ENCODE measurements around the gene KRTAP4-6.
"Not testable (repeated sequence)": the region's sequence is repeated elsewhere in the genome, so short reads cannot be mapped to it uniquely, and the experiment has no call there.

Gene KRTAP4-6

DNA sequence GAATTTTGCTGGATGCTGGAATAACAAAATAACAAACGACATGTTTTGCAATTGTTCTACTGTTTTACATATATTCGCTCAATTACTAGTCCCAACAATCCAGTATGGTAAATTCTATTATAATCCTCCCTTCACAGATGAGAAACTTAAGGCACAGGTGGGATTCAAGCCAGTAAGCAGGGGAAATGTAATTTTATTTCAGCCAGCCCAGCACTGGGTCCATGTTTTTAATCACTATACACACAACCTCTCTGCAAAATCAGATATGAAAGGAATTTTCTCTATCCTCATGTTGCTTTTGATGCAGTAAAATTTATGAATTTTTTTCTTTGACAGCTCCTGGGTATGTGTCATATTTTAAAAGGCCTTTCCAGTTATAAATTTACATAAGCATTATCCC is 4.9 kb upstream of the KRTAP4-6 start:
- DNase-seq, result no peak

DNA sequence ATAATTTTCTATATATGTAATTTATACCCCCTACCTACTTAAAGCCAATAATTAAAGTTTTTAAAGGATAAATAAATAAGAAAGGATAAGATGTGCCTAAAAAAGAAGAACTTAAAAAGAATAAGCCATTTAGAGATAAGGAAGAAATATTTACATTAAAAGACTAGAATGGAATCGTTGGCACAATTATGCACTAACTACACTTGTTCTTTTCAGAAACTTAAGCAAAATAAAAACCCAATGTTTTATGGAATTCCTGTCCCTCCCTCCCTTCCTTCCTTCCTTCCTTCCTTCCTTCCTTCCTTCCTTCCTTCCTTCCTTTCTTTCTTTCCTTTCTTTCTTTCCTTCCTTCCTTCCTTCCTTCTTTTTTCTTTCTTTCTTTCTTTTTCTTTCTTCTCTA is 4.5 kb upstream of the KRTAP4-6 start:
- no peak for DNase-seq

DNA sequence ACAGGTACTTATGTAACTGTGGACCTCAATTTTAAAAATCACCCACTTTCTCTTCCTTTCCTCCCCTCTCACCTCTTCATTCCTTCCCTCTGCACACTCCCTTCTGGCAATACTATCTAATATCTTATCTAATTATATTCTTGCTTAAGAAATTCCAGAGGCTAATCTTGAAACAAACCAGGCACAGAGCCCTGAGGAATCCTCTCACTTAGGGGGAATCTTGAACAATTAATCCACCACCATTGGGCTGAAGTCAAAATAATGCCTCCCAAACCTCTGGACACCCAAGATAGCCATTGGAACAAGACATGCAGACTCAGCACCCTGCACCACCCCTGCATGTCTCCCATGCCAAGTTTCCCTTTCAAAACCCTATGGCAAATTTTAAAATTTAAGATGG is 1.0 kb upstream of the KRTAP4-6 start:
- no peak for DNase-seq

DNA sequence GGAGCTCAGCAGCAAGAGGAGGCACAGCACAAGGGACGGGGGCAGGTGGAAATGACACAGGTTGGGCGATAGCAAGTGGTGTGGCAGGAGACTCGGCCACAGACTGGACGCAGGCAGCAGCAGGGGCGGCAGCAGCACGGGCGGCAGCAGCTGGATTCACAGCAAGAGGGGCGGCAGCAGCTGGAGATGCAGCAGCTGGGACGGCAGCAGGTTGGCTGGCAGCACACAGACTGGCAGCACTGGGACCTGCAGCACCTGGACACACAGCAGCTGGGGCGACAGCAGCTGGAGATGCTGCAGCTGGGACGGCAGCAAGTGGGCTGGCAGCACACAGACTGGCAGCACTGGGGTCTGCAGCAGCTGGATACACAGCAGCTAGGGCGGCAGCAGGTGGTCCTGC is 479 bp downstream of the KRTAP4-6 start:
- not testable (repeated sequence) for DNase-seq

DNA sequence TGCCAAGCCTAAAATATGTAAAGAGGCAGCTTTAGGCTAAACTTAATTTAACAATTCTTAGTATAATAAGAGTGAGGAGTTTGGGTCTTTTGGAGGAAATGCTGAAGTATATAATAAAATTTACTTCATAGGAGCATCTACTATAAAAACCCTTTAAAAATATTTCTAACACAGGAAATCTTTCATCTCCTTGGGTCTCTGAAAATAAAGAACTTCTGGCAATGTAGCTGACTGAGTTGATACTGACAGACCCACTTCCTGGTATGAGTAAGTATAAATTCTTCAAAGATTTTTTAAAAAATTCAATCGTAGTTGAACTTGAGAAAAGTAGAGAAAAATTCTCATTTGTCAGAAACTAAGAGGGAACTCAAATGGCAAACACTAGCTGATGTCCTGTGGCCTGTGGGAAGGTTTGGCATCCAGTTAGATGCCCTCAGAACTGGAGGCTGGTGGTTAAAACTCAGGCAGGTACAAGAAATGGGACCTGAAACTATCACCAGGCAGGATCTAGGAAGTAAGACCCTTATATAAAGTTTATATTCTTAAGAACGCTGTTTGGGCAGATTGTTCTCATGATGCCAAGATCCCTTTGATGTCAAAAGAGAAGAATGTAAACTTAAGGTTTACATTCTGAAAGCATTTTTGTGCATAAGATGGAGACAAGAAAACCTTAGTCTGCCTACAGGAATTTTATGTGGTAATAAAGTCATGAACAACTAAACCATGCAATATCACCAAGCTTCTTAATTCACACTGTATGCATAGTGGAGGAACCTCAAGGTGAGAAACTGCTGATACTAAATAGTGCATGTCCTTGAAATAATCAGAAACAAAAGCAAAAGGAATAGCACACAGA is 6.2 kb downstream of the KRTAP4-6 start:
- DNase-seq, result no peak

DNA sequence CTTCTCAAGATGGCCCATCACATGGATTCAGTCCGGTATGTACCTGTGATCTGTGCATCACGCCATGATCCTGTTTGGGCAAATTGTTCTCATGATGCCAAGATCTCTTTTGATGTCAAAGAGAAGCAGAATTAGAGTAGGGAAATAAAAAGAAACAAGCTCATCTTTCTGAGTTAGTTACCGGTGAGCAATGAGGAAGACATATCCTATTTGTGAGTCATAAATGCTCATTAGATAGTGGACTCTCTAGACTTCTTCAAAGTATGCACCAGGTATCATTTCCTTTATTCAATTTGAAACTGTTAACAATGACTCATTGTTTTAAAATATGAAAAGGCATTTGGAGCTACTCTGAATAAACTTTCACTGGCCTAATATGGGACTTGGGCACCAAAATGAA is 8.4 kb downstream of the KRTAP4-6 start:
- DNase-seq, result no peak

DNA sequence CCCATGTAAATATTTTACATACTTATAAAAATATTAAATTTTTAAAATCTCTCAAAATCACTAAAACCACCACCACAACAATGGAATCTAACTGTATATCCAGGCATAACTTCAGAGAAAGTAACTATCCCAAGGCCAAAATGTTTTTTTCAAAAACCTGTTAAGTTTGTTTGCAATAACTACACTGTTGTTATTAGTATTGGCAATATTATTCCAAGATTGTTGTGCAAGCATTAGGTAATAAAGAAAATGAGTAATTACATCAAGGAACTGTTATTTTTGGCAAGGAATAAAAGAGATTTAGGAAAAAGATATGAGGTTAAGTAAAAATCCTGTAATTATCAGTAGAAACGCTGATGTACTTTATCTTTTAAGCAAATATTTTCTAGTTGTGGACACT is 13.0 kb downstream of the KRTAP4-6 start:
- no peak for DNase-seq

DNA sequence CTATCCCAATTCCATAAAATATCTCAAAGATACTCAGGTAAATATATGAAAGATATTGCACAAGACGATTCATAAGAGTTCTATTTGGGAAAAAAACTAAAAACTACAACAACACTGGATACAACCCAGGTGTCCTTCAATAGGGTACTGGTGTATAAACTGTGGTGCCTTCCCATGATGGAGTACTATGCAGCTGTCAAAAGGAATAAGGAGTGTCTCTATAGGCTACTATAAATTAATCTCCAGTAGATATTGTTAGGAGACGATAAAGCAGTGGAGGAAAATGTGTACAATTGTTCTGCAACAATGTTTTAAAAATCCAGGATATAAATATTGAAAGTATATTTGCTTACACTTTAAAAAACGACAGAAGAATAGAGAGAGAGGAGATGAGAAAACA is 13.9 kb downstream of the KRTAP4-6 start:
- DNase-seq, result no peak

DNA sequence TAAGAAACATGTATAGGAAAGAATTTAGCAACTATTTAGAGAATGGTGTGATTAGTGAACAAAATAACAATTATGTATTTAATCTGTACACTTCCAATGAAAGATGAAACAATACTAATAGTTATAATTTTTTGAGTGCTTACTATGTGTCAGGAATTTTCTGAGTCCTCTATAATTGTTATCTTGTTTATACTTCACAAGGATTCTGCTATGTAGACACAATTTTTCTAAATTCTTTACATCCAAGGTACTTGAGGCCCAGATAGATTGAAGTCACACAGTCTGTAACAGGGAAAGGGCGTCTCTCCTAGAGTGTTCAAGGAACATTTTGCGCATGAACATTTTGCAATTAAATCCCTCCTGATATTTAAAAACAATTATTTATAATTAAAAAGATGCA is 15.3 kb downstream of the KRTAP4-6 start:
- DNase-seq, result no peak

DNA sequence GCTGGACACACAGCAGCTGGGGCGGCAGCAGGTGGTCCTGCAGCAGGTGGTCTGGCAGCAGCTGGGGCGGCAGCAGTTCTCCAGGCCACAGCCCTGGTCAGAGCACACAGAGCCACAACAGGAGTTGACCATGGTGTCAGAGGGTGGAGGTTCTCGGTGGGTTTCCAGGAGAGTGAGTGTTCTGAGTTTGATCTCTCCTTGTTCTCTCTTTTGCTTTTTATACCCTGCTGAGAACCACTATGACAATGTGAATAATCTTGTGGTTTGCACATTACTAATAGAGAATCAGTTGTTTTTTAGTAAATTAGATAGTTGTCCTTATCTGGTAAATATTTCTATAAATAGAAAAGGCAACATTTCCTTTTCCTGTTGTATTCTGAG is 16.4 kb downstream of the KRTAP4-6 start, which contains the start of gene KRTAP4-12:
KRTAP4-12 (minus strand) TSS at position 192 of the 381 bp plus-strand sequence; CDS start at position 132, 60 bp downstream.
- not testable (repeated sequence) for DNase-seq

DNA sequence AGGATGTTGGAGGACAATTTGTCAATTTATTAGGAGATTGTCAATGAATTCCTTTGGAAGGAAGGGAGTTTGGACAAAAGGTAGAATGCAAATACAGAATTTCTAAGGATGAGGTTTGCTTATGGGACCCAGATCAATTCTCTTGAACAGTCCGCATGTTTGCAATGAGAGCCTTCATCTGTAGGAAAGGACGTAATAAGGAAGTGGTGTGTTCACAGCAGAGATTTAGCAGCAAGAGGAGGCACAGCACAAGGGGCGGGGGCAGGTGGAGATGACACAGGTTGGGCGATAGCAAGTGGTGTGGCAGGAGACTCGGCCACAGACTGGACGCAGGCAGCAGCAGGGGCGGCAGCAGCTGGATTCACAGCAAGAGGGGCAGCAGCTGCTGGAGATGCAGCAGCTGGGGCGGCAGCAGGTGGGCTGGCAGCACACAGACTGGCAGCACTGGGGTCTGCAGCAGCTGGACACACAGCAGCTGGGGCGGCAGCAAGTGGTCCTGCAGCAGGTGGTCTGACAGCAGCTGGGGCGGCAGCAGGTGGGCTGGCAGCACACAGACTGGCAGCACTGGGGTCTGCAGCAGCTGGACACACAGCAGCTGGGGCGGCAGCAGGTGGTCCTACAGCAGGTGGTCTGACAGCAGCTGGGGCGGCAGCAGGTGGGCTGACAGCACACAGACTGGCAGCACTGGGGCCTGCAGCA is 16.9 kb downstream of the KRTAP4-6 start:
- not testable (repeated sequence) for DNase-seq

DNA sequence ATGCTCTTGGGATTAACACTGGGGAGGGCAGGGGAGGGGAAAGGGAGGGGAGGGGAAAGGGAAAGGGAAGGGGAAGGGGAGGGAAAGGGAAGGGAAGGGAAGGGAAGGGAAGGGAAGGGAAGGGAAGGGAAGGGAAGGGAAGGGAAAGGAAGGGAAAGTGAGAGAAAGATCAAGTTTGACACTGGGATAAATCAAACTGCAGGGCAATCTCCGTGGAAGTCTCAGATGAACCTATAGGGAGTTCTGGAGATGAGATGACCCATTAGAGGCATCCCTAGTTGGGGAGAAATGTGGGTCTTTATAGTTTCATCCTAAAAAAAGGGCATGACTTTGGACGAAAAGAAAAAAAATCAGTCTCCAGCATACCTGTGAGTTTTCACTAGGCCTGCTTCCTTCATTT is 18.6 kb downstream of the KRTAP4-6 start:
- DNase-seq, result no peak

DNA sequence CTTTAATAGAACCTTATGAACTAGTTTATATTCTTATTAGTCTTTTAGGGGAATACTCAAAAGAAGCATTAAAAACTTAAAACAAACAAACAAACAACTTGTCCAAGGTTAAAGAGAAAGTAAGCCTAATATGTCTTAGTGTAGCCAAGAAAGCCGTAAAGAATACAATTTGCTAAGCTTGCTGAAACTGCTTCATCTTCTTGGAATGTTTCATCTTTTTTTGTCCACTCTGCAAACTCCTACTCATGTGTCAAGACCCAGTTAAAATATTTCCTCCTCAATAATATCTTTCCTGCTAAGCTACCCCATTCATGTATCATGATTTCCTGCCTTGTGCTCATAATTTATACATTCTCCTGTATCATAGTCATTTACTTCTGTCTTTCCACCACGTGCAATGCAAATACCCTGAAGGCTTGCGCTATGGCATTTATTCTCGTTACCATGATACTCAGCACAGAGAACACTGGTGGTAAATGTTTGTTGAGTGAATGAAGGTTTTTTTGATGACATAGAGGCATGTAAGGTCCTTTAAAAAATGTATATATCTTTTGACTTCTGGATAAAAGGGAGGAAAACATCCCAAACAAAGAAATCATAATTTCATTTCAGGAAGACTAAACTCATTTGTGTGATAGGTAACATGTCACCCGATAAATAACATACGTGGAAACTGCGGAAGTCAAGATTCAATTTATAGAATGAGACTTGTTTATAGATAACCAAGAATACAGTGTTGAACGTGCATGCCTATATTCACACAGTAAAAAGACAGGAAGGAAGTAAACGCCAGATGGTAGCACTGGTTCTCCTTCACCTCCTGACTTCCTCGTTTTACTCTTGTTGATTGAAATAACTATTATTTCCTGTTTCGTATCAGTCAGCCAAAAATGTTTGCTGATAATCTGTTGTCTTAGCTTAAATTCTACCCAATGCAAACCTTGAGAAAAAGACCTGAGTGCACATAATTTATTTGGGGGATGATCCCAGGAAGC is 20.4 kb downstream of the KRTAP4-6 start:
- DNase-seq, result not testable (repeated sequence)

DNA sequence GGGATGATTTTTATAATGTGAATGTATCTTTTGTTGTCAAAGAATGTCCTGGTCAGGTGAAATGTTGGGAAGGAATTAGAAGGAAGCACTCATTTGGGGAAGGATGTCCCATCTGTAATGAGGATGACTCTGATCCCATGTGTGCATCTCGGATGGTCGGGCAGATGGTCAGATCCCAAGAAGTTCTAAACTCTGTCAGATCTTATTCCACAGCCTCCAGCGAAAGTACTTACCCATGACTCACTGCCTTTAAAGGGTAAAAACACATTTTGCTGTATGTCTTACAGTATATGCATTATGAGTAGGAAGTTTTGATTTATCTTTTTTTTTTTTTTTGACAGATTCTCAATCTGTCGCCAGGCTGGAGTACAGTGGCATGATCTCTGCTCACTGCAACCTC is 21.6 kb downstream of the KRTAP4-6 start:
- DNase-seq, result no peak

DNA sequence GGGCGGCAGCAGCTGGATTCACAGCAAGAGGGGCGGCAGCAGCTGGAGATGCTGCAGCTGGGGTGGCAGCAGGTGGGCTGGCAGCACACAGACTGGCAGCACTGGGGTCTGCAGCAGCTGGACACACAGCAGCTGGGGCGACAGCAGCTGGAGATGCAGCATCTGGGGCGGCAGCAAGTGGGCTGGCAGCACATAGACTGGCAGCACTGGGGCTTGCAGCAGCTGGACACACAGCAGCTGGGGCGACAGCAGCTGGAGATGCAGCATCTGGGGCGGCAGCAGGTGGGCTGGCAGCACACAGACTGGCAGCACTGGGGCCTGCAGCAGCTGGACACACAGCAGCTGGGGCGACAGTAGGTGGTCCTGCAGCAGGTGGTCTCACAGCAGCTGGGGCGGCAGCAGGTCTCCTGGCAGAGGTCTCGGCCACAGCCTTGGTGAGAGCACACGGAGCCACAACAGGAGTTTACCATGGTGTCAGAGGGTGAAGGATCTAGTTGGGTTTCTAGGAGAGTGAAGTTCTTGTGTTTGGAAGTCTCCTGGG is 22.4 kb downstream of the KRTAP4-6 start, which contains the start of gene KRTAP4-11:
KRTAP4-11 (minus strand) TSS at position 528 of the 541 bp plus-strand sequence; CDS start at position 470, 58 bp downstream.
- not testable (repeated sequence) for DNase-seq

DNA sequence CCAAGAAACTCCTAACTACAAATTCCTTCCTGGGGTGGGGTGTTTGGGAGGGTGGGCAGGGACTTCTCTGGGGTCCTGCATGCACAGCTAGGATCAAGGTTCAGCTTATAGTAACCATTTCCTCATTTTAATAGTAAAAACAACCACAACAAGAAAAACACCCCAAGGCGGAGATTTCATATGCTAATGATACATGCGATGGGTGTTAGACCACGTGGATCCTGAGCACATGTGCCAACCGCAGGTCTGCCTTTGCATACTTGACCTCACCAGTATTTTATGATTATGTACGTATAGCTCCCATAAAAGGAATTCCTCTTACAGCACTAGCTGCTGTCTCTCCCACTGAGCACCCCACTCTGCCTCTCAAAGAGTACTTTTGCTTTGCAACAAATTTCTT is 24.0 kb downstream of the KRTAP4-6 start:
- DNase-seq, result no peak

DNA sequence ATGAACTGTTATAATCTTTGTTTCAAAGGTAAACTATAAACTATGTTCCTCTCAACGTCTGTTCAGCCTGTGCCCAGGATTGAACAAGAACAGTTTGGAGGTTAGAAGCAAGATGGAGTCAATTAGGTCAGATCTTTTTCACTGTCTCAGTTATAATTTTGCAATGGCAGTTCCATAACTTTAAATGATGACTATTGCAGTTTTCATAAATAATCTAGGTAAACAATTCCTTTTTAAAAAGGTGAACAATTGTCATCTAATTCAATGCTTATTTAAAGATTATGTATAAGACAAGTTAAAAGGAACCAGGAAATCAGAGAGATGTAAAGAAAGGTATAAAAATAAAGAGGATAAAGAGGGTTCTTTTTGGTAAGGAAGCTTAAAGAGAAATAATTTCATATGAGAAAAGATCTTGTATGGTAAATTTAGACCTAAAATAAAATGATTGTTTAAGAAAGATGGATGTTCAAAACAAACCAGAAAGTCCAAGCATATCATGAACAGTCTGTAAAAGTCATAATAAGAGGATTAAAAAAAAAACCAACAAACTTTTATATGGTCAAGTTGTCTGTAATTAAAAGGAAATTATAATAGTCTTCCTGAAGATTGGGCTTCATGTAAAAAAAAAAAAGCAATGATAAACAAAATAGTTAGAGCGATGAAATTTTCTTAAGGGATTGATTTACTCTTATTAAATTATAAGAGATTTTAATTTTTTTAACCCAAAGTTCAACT is 29.0 kb downstream of the KRTAP4-6 start:
- DNase-seq, result no peak

DNA sequence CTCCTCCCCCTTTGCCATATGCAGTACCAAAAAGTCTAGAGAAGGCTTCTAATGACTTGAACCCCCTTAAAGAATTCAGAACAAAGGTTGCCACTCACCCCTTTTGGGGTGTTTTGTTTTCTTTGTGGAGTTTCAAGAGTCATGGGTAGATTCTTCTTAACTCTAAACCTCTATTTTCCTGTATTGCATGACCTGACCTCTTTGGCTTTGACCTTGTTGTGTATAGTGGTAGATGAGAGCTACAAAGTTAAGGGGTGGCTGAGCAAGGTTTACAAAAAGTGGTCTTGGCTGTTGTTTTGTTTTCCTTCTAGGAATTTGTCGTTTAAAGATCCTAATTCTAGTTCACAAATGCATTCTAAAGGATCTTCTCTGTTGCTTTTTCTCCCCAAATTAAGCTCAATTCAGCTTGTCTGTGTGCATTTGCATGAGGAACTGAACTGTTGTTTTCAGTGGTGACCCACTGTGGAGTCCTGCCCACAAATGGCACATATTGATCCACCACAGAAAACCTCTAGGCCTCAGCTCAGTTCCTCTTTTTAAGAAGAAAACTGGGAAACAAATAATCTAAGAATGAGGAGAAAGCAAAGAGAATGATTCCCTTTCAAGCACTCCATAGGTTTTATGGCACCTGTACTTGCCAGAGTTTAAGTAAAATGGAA is 31.5 kb downstream of the KRTAP4-6 start:
- not testable (repeated sequence) for DNase-seq

DNA sequence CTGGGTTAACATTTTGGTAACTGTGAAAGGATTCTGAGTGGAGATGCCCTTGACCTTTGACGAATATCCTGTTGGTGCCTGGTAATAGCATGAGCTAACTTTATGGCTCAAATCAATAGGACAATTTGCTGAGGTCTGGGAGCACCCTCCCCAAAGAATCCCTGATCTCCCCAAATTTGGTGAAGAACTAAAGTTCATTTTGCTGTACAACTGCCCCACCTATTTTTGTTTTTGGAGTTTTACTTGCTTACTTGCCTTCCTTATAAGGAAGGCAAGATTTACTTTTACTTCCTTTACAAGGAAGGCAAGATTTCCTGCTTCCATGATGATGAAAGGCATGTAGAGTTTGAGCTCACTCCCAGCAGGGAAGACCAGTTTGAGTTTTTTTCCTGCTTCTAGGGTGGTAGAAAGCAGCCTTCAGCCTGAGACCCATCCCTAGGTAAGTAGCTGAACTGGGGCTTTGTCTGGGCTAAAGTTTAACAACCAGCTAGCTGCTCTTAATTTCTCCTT is 32.3 kb downstream of the KRTAP4-6 start:
- no peak for DNase-seq

DNA sequence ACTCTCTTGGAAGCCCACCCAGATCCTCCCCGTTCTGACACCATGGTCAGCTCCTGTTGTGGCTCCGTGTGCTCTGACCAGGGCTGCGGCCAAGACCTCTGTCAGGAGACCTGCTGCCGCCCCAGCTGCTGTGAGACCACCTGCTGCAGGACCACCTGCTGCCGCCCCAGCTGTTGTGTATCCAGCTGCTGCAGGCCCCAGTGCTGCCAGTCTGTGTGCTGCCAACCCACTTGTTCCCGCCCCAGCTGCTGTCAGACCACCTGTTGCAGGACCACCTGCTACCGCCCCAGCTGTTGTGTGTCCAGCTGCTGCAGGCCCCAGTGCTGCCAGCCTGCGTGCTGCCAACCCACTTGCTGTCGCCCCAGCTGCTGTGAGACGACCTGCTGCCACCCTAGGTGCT is 35.0 kb downstream of the KRTAP4-6 start, which contains the start of gene KRTAP4-9:
KRTAP4-9 (plus strand) TSS at position 43 of the 400 bp plus-strand sequence; CDS start at position 43, 0 bp downstream.
- not testable (repeated sequence) for DNase-seq

Measured in NCI-H446 (cell line).